Trophoblast cell (in vitro differentiated cells and primary cell): Measurements from ENCODE around the gene PLEKHA7.

ENCODE experiments used
- DNase-seq, 2 donors: peaks; one replicate each; pipeline ENCODE4 v3.0.0-alpha.2; 2016
- H2AFZ ChIP-seq: 2 replicates; pipeline ENCODE4 v1.6.1; 2013; ENCODE audit warnings: low read length, moderate library complexity, mild to moderate bottlenecking; ENCODE audit not compliant: insufficient read depth, poor library complexity
- H2AK5ac ChIP-seq: 2 replicates; pipeline ENCODE4 v1.6.1; 2013; ENCODE audit warnings: mild to moderate bottlenecking, low read length
- H2BK120ac ChIP-seq: 2 replicates; pipeline ENCODE4 v1.6.1; 2013; ENCODE audit warnings: low read length, mild to moderate bottlenecking, moderate library complexity; ENCODE audit not compliant: insufficient read depth, poor library complexity
- H2BK12ac ChIP-seq: 2 replicates; pipeline ENCODE4 v1.6.1; 2013; ENCODE audit warnings: mild to moderate bottlenecking, low read length, moderate library complexity
- H2BK5ac ChIP-seq: 2 replicates; pipeline ENCODE4 v1.6.1; 2013; ENCODE audit warnings: low read length, low read depth, moderate library complexity, mild to moderate bottlenecking; ENCODE audit not compliant: poor library complexity
- H3K14ac ChIP-seq: 2 replicates; pipeline ENCODE4 v1.6.1; 2013; ENCODE audit warnings: mild to moderate bottlenecking, low read length
- H3K18ac ChIP-seq: 2 replicates; pipeline ENCODE4 v1.6.1; 2013; ENCODE audit warnings: mild to moderate bottlenecking, low read length
- H3K23ac ChIP-seq: 2 replicates; pipeline ENCODE4 v1.6.1; 2013; ENCODE audit warnings: low read length
- H3K27ac ChIP-seq: 2 replicates; pipeline ENCODE4 v1.5.1; 2013; ENCODE audit warnings: low read depth, mild to moderate bottlenecking, inconsistent platforms, low read length, moderate library complexity
- H3K27me3 ChIP-seq: 2 replicates; pipeline ENCODE4 v1.6.1; 2013; ENCODE audit warnings: inconsistent platforms, mild to moderate bottlenecking, low read length, moderate library complexity; ENCODE audit not compliant: insufficient read depth
- H3K36me3 ChIP-seq, 2 experiments: 1 replicate in 1 of 2; 2 replicates in 1 of 2; pipeline ENCODE4 v1.6.1; 2013; ENCODE audit warnings: low read length in 2 of 2, mild to moderate bottlenecking in 2 of 2, moderate library complexity in 1 of 2; ENCODE audit not compliant: insufficient read depth in 2 of 2, control insufficient read depth in 1 of 2
- H3K4ac ChIP-seq: 2 replicates; pipeline ENCODE4 v1.6.1; 2013; ENCODE audit warnings: low read depth, mild to moderate bottlenecking, low read length, moderate library complexity
- H3K4me1 ChIP-seq, 2 experiments: 1 replicate in 1 of 2; 2 replicates in 1 of 2; pipeline ENCODE4 v1.6.1; 2013; ENCODE audit warnings: low read length in 2 of 2, mild to moderate bottlenecking in 2 of 2, moderate library complexity in 1 of 2; ENCODE audit not compliant: insufficient read depth in 2 of 2, control insufficient read depth in 1 of 2
- H3K4me2 ChIP-seq: 2 replicates; pipeline ENCODE4 v1.6.1; 2013; ENCODE audit warnings: inconsistent platforms, mild to moderate bottlenecking, low read length, moderate library complexity
- H3K4me3 ChIP-seq: 2 replicates; pipeline ENCODE4 v1.5.1; 2013; ENCODE audit warnings: mild to moderate bottlenecking, low read depth, low read length, inconsistent platforms
- H3K79me1 ChIP-seq: one replicate; pipeline ENCODE4 v1.6.1; 2013; ENCODE audit warnings: low read length
- H3K79me2 ChIP-seq: 2 replicates; pipeline ENCODE4 v1.6.1; 2013; ENCODE audit warnings: low read length, mild to moderate bottlenecking; ENCODE audit not compliant: control insufficient read depth, insufficient read depth, poor library complexity
- H3K9ac ChIP-seq: 2 replicates; pipeline ENCODE4 v1.6.1; 2013; ENCODE audit warnings: mild to moderate bottlenecking, low read length
- H3K9me3 ChIP-seq: 2 replicates; pipeline ENCODE4 v1.6.1; 2013; ENCODE audit warnings: low read depth, mild to moderate bottlenecking, control low read depth, inconsistent platforms, low read length; ENCODE audit not compliant: insufficient read depth
- H4K12ac ChIP-seq: 2 replicates; pipeline ENCODE4 v1.6.1; 2013; ENCODE audit warnings: low read depth, mild to moderate bottlenecking, low read length, moderate library complexity
- H4K8ac ChIP-seq: 2 replicates; pipeline ENCODE4 v1.6.1; 2013; ENCODE audit warnings: low read depth, mild to moderate bottlenecking, low read length, moderate library complexity
- H4K91ac ChIP-seq: one replicate; pipeline ENCODE4 v1.6.1; 2013; ENCODE audit warnings: low read depth, mild to moderate bottlenecking, low read length, moderate library complexity
- WGBS: extraction: QIAGEN DNeasy Blood & Tissue Kit; methylation state at CpG from one replicate; pipeline ENCODE4 v1.1.7; 2013; ENCODE audit warnings: missing lambda C conversion rate; ENCODE audit not compliant: insufficient read length, insufficient coverage; ENCODE audit errors: extremely low coverage; 5-methylcytosine and 5-hydroxymethylcytosine counted together

Gene PLEKHA7

GRCh38 chr11:16799221-16799620, 215.0 kb downstream of the PLEKHA7 start:
- no peaks in the 10 kb centered on the region for H3K9me3 ChIP-seq
- H4K12ac ChIP-seq = no peak overlapping the region
- no peak overlapping the region for H2AFZ ChIP-seq
- peaks cover 41 to 61% of the 10 kb centered on the region in 2 experiments for H3K36me3 ChIP-seq
- no peak overlapping the region for H3K23ac ChIP-seq
- no peak overlapping the region for H2BK120ac ChIP-seq
- H3K4me3 ChIP-seq = no peak overlapping the region
- H3K27ac ChIP-seq = no peak overlapping the region
- no peak overlapping the region for H3K4ac ChIP-seq
- no peak overlapping the region for H3K4me2 ChIP-seq
- H4K91ac ChIP-seq = no peak overlapping the region
- no peak overlapping the region for H2AK5ac ChIP-seq
- DNase-seq = no peak
- no CpG with 5 or more reads among the region's 1 CpG for WGBS
- H3K9ac ChIP-seq = no peak overlapping the region
- H3K27me3 ChIP-seq = no peaks in the 10 kb centered on the region
- no peaks in the 10 kb centered on the region for H3K79me2 ChIP-seq
- H3K18ac ChIP-seq = no peak overlapping the region
- no peak overlapping the region for H4K8ac ChIP-seq
- H3K4me1 ChIP-seq = no peaks in the 10 kb centered on the region
- H2BK12ac ChIP-seq = no peak overlapping the region
- no peak overlapping the region for H2BK5ac ChIP-seq
- H3K14ac ChIP-seq = no peak overlapping the region
- H3K79me1 ChIP-seq = no peaks in the 10 kb centered on the region

GRCh38 chr11:16797776-16798175, 216.4 kb downstream of the PLEKHA7 start:
- Histone ChIP-seq H3K9me3 (no peaks in the 10 kb centered on the region), H3K4me3 (no peak overlapping the region), H2BK5ac (no peak overlapping the region), H3K36me3 (peaks cover 47 to 64% of the 10 kb centered on the region in 2 experiments), H3K4me1 (peaks cover 2 to 3% of the 10 kb centered on the region in 2 experiments), H4K12ac (no peak overlapping the region), H3K27ac (no peak overlapping the region), H2AFZ (no peak overlapping the region), H3K79me1 (no peaks in the 10 kb centered on the region), H3K27me3 (no peaks in the 10 kb centered on the region), H3K4ac (no peak overlapping the region), H2AK5ac (no peak overlapping the region), H4K8ac (no peak overlapping the region), H4K91ac (no peak overlapping the region), H3K9ac (no peak overlapping the region), H3K14ac (no peak overlapping the region), H3K4me2 (no peak overlapping the region), H2BK120ac (no peak overlapping the region), H3K23ac (no peak overlapping the region), H2BK12ac (no peak overlapping the region), H3K18ac (no peak overlapping the region), H3K79me2 (no peaks in the 10 kb centered on the region)
- no peak for DNase-seq
- no CpG with 5 or more reads among the region's 3 CpGs for WGBS

- Histone ChIP-seq H4K12ac (no peak overlapping the region), H3K79me1 (peaks cover 2% of the 10 kb centered on the region), H3K4ac (no peak overlapping the region), H2AK5ac (no peak overlapping the region), H3K9me3 (no peaks in the 10 kb centered on the region), H3K4me3 (no peak overlapping the region), H2BK5ac (no peak overlapping the region), H2BK12ac (no peak overlapping the region), H3K4me1 (peaks cover 4 to 9% of the 10 kb centered on the region in 2 experiments), H3K27me3 (no peaks in the 10 kb centered on the region), H3K14ac (no peak overlapping the region), H3K27ac (no peak overlapping the region), H3K4me2 (no peak overlapping the region), H2BK120ac (no peak overlapping the region), H4K8ac (no peak overlapping the region), H3K79me2 (no peaks in the 10 kb centered on the region), H3K23ac (no peak overlapping the region), H3K18ac (no peak overlapping the region), H4K91ac (no peak overlapping the region), H3K9ac (no peak overlapping the region), H2AFZ (no peak overlapping the region), H3K36me3 (peaks cover 40 to 57% of the 10 kb centered on the region in 2 experiments)
- 100% methylated on average over 1 of the region's 4 CpGs for WGBS
- no peak for DNase-seq
Measured at GRCh38 chr11:16796311-16796710, 217.9 kb downstream of the PLEKHA7 start.

GRCh38 chr11:16795146-16795545, 219.1 kb downstream of the PLEKHA7 start:
- H2AFZ ChIP-seq = no peak overlapping the region
- no peak overlapping the region for H4K91ac ChIP-seq
- H3K27ac ChIP-seq = no peak overlapping the region
- no peak overlapping the region for H4K12ac ChIP-seq
- no peak overlapping the region for H3K4ac ChIP-seq
- DNase-seq = no peak
- H2BK120ac ChIP-seq = no peak overlapping the region
- peaks cover 47 to 57% of the 10 kb centered on the region in 2 experiments for H3K36me3 ChIP-seq
- no peak overlapping the region for H3K9ac ChIP-seq
- H3K9me3 ChIP-seq = no peaks in the 10 kb centered on the region
- H2AK5ac ChIP-seq = no peak overlapping the region
- no CpG with 5 or more reads among the region's 8 CpGs for WGBS
- no peak overlapping the region for H2BK12ac ChIP-seq
- H3K14ac ChIP-seq = no peak overlapping the region
- H3K23ac ChIP-seq = no peak overlapping the region
- peaks cover 5 to 12% of the 10 kb centered on the region in 2 experiments for H3K4me1 ChIP-seq
- no peak overlapping the region for H2BK5ac ChIP-seq
- H3K4me3 ChIP-seq = no peak overlapping the region
- no peak overlapping the region for H3K18ac ChIP-seq
- H3K27me3 ChIP-seq = no peaks in the 10 kb centered on the region
- H3K79me1 ChIP-seq = peaks cover 8% of the 10 kb centered on the region
- H3K4me2 ChIP-seq = no peak overlapping the region
- H4K8ac ChIP-seq = no peak overlapping the region
- H3K79me2 ChIP-seq = no peaks in the 10 kb centered on the region
